ENCODE measurements around the gene FNBP1L. TPM values are rescaled to one million over a fixed set of nuclear protein-coding genes. Genes with fewer than 3 reads are reported as not detected.

Gene FNBP1L
- polyA plus RNA-seq, 1 donor: 136 TPM

DNA sequence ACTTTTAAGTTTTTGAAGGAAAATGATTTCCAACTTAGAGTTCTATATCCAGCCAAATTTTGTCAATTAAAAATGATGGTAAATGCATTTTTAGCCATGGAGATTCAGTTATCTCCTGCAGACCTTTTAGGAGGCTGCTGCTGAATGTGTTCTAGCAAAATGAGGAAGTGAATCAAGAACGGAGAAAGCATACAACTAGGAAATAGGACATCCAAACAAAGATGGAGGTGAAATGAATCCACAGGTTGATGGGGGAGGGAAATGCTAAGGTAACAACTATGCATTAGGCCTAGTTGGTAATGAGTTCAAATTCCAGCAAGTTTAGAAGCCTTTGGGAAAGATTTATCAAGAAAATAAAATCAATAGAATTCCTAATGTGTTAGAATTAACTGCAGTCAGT is 80.5 kb downstream of the FNBP1L start:
- DNase-seq: no peak

DNA sequence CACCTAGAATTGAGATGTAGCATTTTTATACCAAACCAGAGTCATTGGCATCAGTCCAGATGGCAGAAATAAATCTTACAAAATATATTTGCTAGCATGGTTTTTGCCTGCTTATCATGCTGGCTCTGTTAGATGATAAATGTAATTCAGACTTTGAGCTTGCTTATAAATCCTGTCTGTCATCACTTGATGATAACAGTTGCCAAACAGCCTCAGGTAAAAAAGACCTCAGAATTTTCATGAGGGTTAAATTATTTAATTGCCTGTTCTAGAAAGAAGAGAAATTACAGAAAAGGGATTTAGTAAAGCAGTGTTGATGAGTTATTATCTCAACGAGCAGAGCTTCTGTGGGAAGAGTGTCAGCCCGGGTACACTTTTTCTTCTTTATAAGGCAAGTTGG is 83.3 kb downstream of the FNBP1L start:
- DNase-seq: no peak

DNA sequence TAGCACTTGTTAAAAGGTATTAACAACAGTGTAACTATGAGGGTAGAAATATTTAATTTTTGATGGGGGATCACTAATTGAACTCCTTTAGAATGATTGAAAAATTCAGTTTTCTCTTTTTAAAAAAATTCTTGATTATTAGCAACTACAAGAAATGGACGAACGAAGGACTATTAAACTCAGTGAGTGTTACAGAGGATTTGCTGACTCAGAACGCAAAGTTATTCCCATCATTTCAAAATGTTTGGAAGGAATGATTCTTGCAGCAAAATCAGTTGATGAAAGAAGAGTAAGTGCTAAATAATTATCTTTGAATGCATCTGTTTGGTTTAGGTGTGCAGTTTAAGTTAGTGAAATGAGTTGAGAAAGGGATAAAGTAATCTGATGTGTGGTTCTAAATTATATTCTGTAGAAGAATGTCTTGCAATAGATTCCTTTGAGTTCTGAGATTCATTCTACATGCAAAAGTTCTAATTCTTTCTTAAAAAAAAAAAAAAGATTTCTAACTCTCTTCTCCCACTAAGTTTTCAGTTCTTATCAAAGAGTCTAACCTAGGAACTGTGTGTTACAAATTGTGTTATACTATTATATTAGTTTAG is 85.0 kb downstream of the FNBP1L start:
- no peak for DNase-seq

DNA sequence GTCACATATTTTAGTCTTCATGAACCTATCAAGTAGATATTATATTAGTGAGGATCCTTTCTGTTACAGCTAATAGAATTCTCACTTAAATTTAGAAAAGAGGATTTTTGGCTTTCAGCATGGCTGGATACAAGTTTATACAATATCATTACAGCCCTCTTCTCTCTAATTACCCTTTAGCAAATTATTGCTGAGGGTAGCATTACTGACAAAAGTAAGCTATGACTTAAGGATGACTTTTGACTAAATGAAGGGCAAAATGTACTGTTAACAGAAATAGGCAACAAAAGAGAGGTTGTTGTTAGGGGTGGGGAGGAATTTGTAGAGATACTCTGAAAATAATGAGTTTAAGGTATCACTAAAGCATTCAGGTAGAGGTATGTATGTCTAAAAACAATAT is 85.8 kb downstream of the FNBP1L start:
- DNase-seq: no peak

DNA sequence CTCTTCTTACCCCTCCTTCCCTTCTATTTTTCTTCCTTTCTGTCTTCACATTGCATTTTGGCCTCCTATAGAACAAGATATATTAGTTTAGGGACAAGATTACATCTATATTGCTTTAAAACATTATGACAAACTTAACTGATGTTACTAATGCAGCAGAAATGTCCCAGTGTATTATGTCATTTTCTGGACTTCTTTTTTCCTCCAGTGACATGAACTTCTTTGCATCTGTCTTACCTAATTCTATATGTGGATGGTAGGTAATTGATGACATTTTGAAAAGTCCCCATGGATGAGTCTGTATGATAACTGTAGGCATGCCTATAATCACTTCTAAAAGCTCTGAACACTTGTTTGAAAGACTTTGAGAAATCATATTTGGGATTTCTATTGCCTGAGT is 89.5 kb downstream of the FNBP1L start:
- no peak for DNase-seq

DNA sequence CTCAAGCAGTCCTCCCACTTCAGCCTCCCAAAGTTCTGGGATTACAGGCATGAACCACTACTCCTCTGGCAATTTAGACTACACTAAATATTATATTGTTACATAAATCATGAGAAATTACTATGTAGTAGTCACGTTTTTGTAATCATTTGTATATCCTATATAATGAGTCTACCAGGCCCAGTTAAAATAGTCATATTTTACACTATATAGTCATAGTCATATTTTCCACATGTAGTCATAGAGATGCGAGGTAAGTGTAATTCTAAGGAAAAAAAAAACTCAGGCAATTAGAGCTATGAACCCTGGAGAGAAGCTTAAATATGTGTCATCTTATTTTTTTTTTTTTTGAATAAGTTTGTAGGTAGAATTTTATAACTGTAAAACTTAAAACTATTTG is 90.0 kb downstream of the FNBP1L start:
- no peak for DNase-seq

DNA sequence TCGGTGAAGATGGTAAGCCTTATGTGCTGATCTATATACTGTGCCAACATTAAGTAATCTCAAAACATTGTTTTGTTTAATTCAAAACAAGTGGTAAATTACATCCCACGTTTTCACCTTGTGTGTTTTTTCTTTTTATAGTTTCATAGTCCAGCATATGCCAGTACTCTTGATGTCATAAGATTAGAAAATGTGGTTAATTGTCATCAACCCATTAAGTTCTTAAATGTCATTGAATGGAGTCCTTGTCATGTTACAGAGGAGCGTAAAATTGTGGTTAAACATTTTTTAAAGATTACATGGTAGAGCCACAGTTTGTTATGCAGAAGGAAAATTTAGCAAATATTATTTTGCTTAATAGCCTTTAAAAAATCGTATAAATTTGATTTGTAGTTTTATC is 93.1 kb downstream of the FNBP1L start:
- DNase-seq: no peak

DNA sequence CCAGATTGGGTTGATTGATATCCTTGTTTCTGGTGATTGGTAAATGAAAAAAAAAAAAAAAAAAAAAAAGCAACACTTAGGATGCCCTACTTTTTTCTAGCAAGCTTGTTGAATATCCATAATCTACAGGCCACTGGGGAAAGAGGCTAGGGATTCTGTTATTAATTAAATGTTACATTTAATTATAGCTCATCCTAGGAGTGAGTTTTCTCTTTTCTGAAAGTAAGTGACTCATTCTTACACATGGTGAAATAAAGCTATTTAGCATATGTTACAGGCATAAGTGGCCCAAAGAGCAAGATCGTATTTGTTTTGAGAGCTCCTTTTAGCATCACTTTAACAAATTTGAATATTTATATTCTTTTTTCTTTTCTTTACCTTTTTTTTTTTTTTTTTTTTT is 94.5 kb downstream of the FNBP1L start:
- no peak for DNase-seq

DNA sequence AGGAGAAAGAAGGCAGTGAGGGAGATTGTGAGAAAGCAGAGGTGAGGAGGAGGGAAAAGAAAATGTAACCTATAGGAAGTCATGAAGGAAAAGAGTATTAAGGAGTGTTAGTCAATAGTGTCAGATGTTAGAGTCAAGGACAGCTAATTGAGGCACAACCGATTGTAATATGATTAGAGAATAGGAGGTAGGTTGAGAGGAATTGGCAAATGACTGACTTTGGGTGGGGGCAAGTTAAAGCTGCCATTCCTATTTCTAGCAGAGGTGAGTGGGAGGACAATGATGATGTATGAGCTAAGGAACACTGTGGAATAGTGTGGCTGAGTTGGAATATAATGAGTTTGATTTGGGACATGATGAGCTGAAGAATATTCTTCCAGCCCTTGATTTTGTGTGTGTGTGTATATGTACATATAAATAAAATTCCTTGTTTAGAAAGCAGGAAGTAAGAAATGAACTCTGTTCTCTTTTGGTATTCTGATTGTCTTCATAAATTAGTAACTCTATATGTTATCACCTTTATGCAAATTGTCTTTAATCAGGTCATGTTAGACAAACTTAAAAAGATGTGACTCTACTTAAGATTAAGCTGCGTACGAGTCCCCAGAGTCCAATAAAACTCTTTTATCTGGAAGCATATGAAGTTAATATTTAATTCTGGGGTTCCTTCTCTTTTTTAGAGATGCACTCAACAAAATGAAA is 98.4 kb downstream of the FNBP1L start:
- no peak for DNase-seq

DNA sequence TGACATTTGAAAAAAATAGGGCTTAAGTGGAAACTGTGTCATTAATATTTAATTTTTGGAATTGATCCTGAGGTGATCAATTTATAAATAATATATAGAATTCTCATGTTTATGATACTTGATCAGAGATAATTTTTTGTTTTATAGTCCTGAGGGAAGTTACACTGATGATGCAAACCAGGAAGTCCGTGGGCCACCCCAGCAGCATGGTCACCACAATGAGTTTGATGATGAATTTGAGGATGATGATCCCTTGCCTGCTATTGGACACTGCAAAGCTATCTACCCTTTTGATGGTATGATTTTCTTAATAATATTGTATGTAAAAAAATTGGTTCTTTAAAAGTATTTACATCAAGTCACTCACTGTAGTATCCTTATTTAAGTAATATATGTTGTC is 101.2 kb downstream of the FNBP1L start:
- no peak for DNase-seq

DNA sequence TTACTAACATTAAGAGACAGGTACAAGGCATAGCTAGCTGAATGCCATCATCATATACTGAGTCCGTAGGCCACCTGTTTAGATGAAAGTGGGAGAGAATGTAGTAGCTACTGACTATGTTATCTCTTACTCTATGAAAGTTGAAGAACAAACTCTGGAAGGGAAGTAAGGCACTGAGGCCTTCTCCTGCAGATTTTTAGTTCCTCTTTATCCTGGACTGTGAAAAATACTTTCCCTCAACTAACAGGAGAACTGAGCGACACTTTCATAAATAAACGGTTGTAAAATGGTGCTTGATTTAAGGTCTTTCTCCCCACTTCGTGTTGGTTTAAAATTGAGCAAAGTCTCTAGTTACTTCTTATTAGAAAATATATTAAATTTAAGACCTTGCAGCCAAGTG is 101.9 kb downstream of the FNBP1L start:
- no peak for DNase-seq

DNA sequence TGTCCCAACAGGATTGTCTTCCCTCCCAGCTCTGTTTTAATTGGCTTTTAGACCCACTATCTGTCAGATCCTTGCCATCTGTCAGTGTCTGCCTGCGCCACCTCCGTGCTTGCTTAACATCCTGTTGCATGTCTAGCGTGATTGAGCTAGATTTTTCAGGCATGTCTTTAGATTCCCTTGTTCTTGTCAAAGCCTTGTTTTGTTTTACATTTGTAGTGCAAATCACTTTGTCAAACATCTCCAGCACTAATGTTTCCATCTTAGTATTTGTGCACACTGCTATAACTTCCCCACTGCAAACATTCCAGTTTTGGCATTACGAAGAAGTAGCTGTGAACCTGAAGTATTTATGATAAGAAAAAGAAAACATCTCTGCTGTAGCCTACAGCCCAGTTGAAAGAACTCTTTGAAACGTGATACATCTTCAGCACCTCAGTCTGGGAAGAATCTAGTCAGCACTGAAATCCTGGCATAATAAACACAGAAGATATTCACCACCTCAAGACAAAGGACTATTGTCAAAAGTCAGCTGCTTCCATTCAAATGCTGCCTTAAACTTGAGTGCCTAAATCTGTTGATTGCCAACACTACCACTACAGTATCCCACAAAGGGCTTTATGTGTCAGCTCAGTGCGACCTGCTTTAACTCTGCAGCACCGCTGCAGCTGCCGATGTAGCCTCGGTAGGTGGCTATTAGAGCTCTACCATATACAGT is 105.0 kb downstream of the FNBP1L start:
- peak; percentile 19 for DNase-seq

DNA sequence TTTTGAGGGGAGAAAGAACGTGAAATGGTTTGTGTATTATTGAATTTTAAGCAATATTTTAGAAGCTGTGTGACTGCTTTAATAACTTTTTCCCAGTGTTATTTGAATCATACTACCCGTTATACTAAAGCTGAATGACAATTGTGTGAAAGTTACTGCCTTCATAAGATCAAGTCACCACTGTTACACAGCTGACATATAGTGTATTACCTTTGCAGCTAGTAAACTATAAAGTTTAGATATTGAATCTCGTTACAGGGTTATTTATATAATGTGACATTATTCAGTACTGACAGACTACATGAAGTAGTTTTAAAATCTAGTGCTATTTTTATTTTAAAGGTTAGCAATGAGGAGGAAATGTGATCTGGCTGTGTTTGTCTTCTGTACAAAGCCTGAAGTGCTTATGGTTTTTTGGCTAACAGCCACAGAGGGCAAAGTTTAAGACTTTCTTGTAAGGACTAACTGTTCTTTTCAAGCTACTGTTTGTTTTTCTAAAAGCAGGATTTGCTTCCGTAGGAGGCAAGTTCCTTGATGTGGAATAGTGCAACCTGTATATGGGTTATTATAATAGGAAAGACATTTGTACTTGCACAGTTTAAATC is 106.1 kb downstream of the FNBP1L start:
- DNase-seq: peak; percentile 66

DNA sequence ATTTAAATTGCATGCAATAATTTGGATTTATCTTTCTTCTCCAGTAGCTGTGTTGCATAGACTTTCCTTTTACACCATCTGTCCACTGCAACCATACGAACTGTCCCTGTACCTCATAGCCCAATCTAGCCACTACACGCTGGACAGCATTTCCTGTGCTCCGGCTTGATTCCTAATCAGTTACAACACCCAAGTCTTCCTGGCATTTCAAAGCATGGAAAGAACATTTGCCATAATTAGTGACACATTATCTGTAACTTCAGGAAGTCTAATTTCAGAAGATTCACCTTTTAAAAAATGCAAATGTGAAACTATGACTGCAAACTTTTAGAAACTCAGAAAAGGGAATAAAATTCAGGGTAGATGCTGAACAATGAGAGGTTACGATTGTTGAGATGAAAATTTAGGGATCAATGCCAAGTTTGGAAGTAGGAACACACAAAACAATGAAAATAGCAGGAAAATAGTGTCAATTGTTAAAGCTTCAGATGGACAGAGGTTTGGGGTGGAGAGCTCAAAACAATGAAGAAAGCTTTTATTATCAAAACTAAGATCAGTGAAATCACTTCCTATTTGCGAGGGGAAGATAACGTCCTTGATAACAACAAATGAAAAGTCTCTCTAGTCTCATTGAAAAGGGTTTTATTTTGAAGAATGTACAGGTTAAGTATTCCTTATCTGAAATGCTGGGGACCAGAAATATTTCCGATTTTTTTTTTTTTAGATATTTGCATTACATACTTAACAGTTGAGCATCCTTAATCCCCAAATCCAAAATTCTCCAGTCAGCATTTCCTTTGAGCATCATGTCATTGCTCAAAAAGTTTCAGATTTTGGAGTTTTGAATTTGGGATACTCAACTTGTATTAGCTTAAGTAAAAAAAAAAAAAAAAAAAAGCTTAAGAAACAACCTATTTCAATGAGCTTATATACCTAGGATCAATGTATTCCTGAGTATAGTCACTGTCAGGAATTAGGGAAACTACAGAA is 107.3 kb downstream of the FNBP1L start:
- no peak for DNase-seq

DNA sequence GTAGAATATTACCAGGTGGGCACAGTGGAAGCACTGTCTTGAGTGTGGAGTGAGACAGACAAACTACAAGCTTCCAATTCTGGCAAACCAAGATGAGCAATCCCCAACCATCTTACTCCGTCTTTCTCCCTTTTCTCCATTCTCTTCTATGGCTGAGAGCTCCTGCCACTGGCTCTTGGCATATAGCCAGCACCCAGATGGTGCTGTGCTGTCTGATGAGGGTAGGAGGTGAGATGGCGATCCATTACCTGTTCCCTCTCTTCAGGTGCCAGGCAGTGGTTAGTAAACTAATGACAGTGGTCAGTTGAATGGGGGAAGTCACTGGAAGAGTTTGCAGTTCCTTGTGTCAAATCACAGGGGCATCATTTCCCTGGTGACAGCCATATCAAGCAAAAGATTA is 108.4 kb downstream of the FNBP1L start:
- no peak for DNase-seq

DNA sequence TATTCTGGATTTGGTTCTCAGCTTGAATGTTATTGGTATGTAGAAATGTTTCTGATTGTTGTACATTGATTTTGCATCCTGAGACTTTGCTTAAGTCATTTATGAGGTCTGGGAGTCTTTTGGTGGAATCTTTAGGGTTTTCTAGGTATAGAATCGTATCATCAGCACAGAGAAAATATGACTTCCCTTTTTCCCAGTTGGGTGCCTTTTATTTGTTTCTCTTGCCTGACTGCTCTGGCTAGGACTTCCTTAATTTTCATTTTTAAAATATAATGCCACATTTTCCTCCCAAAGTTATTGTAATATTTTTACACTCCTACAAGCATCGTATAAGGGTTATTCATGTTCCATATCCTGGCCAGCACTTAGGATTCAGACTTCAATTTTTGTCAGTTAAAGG is 111.1 kb downstream of the FNBP1L start:
- no peak for DNase-seq

DNA sequence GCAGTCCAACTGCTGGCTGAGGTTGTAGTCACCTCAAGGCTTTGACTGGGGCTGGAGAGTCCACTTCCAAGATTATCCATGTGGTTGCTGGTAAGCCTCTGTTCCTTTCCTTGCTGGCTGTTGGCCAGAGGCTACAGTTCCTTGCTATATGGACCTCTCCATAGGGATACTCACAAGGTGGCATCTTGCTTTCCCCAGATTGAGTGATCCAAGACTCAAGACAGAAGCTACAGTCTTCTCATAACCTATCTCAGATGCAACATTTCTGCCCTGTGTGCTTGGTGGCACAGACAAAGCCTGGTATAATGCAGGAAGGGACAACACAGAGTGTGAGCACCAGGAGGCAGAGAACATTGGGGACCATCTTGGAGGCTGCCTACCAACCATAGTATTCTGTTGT is 111.8 kb downstream of the FNBP1L start:
- no peak for DNase-seq

DNA sequence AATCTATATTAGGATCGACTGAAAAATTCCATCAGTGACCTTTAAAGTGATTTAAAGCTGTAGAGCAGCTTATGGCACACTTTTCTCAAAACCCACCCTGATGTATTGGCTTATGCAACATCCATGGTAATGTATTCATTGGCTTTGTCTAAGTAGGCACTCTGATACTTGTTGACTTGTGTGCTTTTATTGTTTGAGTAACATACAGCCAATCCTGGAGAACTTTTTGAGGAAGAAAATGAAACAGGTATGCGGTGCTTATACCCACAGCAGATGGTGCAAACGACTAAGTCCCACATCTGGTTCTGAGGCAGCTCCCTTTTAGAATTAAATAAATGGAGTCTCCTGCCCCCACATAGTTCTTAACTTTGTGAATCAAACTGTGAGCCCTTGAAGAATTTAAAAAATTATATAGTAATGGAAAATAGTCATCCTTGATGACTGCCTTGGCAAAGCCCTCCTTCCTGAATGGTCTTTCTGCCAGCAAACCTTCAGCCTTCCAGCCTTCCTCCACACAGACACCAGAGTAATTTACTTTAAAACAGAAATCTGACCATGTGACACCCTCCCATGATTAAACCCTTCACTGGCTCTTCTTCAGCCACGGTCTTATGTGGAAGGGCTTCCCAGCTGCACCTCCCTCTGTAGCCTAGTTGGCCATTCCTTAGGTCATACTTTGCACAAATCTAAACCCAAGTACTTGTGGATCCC is 117.7 kb downstream of the FNBP1L start:
- DNase-seq: no peak

DNA sequence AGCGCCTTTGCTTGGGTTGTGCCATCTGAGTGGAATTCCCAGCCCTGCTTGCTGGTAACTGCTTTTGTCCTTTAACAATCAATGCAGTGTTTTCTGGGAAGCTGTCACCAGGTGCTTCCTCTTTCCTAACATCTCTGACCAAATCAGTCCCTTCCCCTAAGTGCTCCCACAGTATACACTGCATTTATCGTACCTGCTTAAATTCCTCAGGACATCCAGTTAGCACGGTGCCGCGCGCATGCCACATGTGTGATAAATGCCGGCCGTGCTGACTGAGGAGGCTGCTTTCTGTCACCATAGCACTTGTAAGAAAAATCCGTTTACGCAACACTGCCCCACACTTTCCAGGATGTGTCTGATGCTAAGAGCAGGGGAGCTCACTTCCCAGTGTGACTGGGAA is 118.3 kb downstream of the FNBP1L start:
- DNase-seq: no peak

DNA sequence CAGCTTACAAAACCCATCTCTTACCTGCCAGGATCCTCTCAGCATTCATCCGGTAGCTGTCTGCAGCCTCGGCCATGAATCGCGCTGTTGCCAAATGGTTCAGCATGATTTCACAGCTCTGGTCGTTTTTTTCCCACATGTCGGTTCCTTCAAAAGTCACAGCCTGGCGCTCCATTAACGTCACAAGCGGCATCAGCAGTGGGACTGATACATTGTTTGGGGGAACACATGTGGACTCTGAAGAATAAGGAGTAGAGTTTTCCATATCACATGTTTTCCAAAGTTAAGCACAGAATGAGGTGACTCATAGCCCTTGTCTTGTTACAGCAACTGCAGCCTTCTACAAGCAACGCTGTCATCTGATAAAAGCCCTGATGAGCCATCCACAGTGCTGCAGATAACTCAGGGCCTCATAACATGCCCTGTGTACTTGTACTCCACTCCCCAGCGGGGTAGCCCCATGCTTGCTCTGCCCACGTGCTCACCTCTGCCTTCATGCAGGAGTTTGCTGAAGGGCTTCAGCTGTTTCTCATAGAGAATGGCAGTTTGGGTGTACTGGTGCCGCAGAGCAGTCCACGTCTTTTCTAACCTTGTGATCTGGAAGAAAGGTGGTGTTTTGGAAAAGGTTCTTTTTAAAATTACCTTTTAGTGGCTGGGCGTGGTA is 119.5 kb downstream of the FNBP1L start:
- no peak for DNase-seq

DNA sequence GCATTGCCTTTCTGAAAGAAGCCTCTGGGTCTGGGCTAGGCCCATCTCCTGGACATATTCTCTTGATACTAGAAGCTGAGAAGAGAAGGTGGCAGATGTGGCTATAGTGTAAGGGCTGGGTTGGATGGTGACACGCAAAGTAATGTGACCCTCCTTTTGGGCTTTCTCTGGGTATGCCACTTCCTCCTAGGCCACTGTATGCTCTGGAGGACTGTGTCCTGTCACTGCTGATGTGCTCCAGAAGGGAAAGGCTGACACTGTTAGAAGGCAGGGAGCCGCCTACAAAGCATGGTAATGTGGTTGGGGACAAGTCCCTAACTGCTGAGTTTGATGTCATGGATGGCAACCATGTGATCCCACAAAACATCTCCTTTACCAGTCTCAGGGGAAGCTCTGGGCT is 121.6 kb downstream of the FNBP1L start:
- no peak for DNase-seq
